HepG2 (cell line): ENCODE results near the gene APBB2. TPM values are rescaled to one million over a fixed set of nuclear protein-coding genes. Genes with fewer than 3 reads are reported as not detected.
A peak's percentile ranks its signal among the peaks of the same experiment; 100 is the strongest.

ENCODE experiments used
- ATAD3A ChIP-seq: sonication (generic); formaldehyde crosslinking; IDR thresholded peaks from 2 replicates; pipeline ENCODE4 v1.4.0; 2020; ENCODE audit warnings: missing genetic modification reagents
- MLLT10 ChIP-seq: sonication (generic); formaldehyde crosslinking; IDR thresholded peaks from 2 replicates; pipeline ENCODE4 v1.4.0; 2020; ENCODE audit warnings: missing genetic modification reagents
- ZFP36L1 ChIP-seq: sonication (generic); formaldehyde crosslinking; IDR thresholded peaks from 2 replicates; pipeline ENCODE4 v1.8.0; 2022; ENCODE audit warnings: mild to moderate bottlenecking, missing genetic modification reagents, moderate library complexity
- ZNF143 ChIP-seq: sonication (generic); formaldehyde crosslinking; IDR thresholded peaks from 2 replicates; pipeline ENCODE4 v1.4.0; 2020; ENCODE audit warnings: missing genetic modification reagents
- ZNF414 ChIP-seq: sonication (generic); formaldehyde crosslinking; IDR thresholded peaks from 2 replicates; pipeline ENCODE4 v1.5.0; 2020; ENCODE audit warnings: missing genetic modification reagents
- ZNF609 ChIP-seq: sonication (generic); formaldehyde crosslinking; IDR thresholded peaks from 2 replicates; pipeline ENCODE4 v1.4.0; 2020; ENCODE audit warnings: mild to moderate bottlenecking, missing genetic modification reagents, borderline replicate concordance
- ZSCAN20 ChIP-seq: sonication (generic); formaldehyde crosslinking; IDR thresholded peaks from 2 replicates; pipeline ENCODE4 v1.4.0; 2020; ENCODE audit warnings: missing genetic modification reagents, mild to moderate bottlenecking, borderline replicate concordance
- ZSCAN21 ChIP-seq: sonication (generic); formaldehyde crosslinking; IDR thresholded peaks from 2 replicates; pipeline ENCODE4 v1.8.0; 2022; ENCODE audit warnings: mild to moderate bottlenecking, missing genetic modification reagents, moderate library complexity, borderline replicate concordance
- polyA plus RNA-seq, 8 experiments: library from polyadenylated mRNA; depleted of rRNA in 3 of 8; stranded (reverse) in 7 of 8; unstranded in 1 of 8; fragments of >200 nt; fragmentation: Illumina TruSeq in 4 of 8; extraction: Trizol in 4 of 8; gene quantifications; 2 replicates each; pipeline versions ENCODE4 v1.2.1 to v1.2.3, GENCODE V29; 2011 to 2016; ENCODE audit warnings: low read depth in 4 of 8, missing spikeins in 1 of 8, mixed read lengths in 1 of 8; ENCODE audit not compliant: insufficient read depth in 1 of 8
- total RNA-seq, 5 experiments: library from RNA; depleted of rRNA; stranded (reverse); fragments of >200 nt; fragmentation: Illumina TruSeq; extraction: Trizol; gene quantifications; 2 replicates each; pipeline ENCODE4 v1.2.3, GENCODE V29; 2016; ENCODE audit warnings: low read depth in 1 of 5
- TF ChIP-seq, protein P1 (sequence below): sonication (generic); formaldehyde crosslinking; IDR thresholded peaks from 2 replicates; pipeline ENCODE4 v1.9.0; 2022; ENCODE audit warnings: missing genetic modification reagents, mild to moderate bottlenecking, borderline replicate concordance
- TF ChIP-seq, protein P2 (sequence below): sonication (generic); formaldehyde crosslinking; IDR thresholded peaks from 2 replicates; pipeline ENCODE4 v1.4.0; 2020; ENCODE audit warnings: missing genetic modification reagents, borderline replicate concordance
- TF ChIP-seq, protein P3 (sequence below): sonication (generic); formaldehyde crosslinking; IDR thresholded peaks from 2 replicates; pipeline ENCODE4 v1.4.0; 2020; ENCODE audit warnings: mild to moderate bottlenecking, low read depth, missing genetic modification reagents

APBB2 gene
- total and polyA plus RNA-seq, 2 of the 13 experiments (the other 11 are each of a cell fraction or from before 2014, with no cell fraction given), result 11.7 to 17.0 TPM

DNA sequence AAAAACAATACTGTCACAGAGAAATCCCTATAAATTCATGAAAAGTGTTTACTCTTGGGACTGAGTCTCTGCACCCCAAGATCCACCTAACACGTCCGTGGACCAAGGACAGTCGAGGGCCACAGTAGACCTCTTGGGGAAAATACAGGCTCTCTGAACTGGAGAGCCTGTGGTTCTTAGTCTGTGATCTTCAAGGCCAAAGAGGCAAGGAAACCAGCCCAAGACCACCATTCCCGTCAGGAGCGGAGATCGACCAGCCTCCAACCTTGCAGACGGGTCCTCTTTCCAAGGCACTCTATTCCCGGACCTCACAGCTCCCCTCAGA lies 1.6 kb upstream of the APBB2 start (continued):
- TF ChIP-seq, protein P1, sequence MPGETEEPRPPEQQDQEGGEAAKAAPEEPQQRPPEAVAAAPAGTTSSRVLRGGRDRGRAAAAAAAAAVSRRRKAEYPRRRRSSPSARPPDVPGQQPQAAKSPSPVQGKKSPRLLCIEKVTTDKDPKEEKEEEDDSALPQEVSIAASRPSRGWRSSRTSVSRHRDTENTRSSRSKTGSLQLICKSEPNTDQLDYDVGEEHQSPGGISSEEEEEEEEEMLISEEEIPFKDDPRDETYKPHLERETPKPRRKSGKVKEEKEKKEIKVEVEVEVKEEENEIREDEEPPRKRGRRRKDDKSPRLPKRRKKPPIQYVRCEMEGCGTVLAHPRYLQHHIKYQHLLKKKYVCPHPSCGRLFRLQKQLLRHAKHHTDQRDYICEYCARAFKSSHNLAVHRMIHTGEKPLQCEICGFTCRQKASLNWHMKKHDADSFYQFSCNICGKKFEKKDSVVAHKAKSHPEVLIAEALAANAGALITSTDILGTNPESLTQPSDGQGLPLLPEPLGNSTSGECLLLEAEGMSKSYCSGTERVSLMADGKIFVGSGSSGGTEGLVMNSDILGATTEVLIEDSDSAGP (CRISPR knock-in tag), result 0 out of 2 replicates have a peak, but pooled peaks have one; percentile 14
- no peak for TF ChIP-seq ZNF609 (CRISPR knock-in tag)
- TF ChIP-seq MLLT10, result no peak
- TF ChIP-seq, protein P2, sequence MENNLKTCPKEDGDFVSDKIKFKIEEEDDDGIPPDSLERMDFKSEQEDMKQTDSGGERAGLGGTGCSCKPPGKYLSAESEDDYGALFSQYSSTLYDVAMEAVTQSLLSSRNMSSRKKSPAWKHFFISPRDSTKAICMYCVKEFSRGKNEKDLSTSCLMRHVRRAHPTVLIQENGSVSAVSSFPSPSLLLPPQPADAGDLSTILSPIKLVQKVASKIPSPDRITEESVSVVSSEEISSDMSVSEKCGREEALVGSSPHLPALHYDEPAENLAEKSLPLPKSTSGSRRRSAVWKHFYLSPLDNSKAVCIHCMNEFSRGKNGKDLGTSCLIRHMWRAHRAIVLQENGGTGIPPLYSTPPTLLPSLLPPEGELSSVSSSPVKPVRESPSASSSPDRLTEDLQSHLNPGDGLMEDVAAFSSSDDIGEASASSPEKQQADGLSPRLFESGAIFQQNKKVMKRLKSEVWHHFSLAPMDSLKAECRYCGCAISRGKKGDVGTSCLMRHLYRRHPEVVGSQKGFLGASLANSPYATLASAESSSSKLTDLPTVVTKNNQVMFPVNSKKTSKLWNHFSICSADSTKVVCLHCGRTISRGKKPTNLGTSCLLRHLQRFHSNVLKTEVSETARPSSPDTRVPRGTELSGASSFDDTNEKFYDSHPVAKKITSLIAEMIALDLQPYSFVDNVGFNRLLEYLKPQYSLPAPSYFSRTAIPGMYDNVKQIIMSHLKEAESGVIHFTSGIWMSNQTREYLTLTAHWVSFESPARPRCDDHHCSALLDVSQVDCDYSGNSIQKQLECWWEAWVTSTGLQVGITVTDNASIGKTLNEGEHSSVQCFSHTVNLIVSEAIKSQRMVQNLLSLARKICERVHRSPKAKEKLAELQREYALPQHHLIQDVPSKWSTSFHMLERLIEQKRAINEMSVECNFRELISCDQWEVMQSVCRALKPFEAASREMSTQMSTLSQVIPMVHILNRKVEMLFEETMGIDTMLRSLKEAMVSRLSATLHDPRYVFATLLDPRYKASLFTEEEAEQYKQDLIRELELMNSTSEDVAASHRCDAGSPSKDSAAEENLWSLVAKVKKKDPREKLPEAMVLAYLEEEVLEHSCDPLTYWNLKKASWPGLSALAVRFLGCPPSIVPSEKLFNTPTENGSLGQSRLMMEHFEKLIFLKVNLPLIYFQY (CRISPR knock-in tag), result no peak
- TF ChIP-seq, protein P3, sequence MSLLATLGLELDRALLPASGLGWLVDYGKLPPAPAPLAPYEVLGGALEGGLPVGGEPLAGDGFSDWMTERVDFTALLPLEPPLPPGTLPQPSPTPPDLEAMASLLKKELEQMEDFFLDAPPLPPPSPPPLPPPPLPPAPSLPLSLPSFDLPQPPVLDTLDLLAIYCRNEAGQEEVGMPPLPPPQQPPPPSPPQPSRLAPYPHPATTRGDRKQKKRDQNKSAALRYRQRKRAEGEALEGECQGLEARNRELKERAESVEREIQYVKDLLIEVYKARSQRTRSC (CRISPR knock-in tag), result no peak
- TF ChIP-seq ZFP36L1 (CRISPR knock-in tag), result 0 out of 2 replicates have a peak, but pooled peaks have one; percentile 41
- no peak for TF ChIP-seq ZSCAN20 (CRISPR knock-in tag)
- TF ChIP-seq ZSCAN21, result 0 out of 2 replicates have a peak, but pooled peaks have one; percentile 17
- no peak for TF ChIP-seq ZNF414 (CRISPR knock-in tag)
- TF ChIP-seq ATAD3A (CRISPR knock-in tag), result no peak
- 0 out of 2 replicates have a peak, but pooled peaks have one; percentile 4 for TF ChIP-seq ZNF143 (CRISPR knock-in tag)
